GM12878 (cell line): ENCODE results near the gene SHC4. TPM values are rescaled to one million over a fixed set of nuclear protein-coding genes. Genes with fewer than 3 reads are reported as not detected.

ENCODE experiments used
- ATF2 ChIP-seq: IDR thresholded peaks from 2 replicates; pipeline ENCODE4 v1.6.1; 2012; ENCODE audit warnings: low read length, inconsistent platforms
- BCL11A ChIP-seq: IDR thresholded peaks from 2 replicates; pipeline ENCODE4 v1.6.1; 2011; ENCODE audit warnings: low read depth, low read length
- BCLAF1 ChIP-seq: fragments of 450-650 bp; IDR thresholded peaks from 2 replicates; pipeline ENCODE4 v1.6.1; 2017; ENCODE audit warnings: antibody characterized with exemption, mild to moderate bottlenecking, moderate library complexity
- BMI1 ChIP-seq: fragments of 450-650 bp; IDR thresholded peaks from 2 replicates; pipeline ENCODE4 v1.6.1; 2016; ENCODE audit warnings: mild to moderate bottlenecking, moderate library complexity, borderline replicate concordance
- DPF2 ChIP-seq: fragments of 450-650 bp; IDR thresholded peaks from 2 replicates; pipeline ENCODE4 v1.6.1; 2017; ENCODE audit warnings: mild to moderate bottlenecking
- E2F4 ChIP-seq: IDR thresholded peaks from 2 replicates; pipeline ENCODE4 v1.6.1; 2012; ENCODE audit warnings: low read depth, low read length, improper control_type of control experiment
- EGR1 ChIP-seq, 2 experiments: IDR thresholded peaks; 1 replicate in 1 of 2; 2 replicates in 1 of 2; pipeline ENCODE4 v1.6.1; 2011 to 2012; ENCODE audit warnings: low read depth in 2 of 2, low read length in 2 of 2, borderline replicate concordance in 1 of 2, mild to moderate bottlenecking in 1 of 2, moderate library complexity in 1 of 2
- ELK1 ChIP-seq: IDR thresholded peaks from 2 replicates; pipeline ENCODE4 v1.6.1; 2012; ENCODE audit warnings: low read depth, low read length, improper control_type of control experiment
- FOXK2 ChIP-seq: fragments of 450-650 bp; IDR thresholded peaks from 2 replicates; pipeline ENCODE4 v1.6.1; 2017; ENCODE audit warnings: mild to moderate bottlenecking, moderate library complexity
- GABPA ChIP-seq: IDR thresholded peaks from 2 replicates; pipeline ENCODE4 v1.6.1; 2014; ENCODE audit warnings: antibody characterized with exemption, low read depth, mild to moderate bottlenecking, inconsistent platforms
- GATAD2B ChIP-seq: fragments of 450-650 bp; conservative IDR thresholded peaks from 2 replicates; pipeline ENCODE4 v1.6.1; 2017; ENCODE audit warnings: low read depth, mild to moderate bottlenecking, moderate library complexity
- IKZF1 ChIP-seq: fragments of 450-650 bp; conservative IDR thresholded peaks from 2 replicates; pipeline ENCODE4 v1.6.1; 2017; ENCODE audit warnings: antibody characterized with exemption, mild to moderate bottlenecking
- KAT2A ChIP-seq: conservative IDR thresholded peaks from 2 replicates; pipeline ENCODE4 v1.6.1; 2011; ENCODE audit warnings: low read depth, low read length; ENCODE audit not compliant: control insufficient read depth
- MTA3 ChIP-seq: IDR thresholded peaks from 2 replicates; pipeline ENCODE4 v1.6.1; 2012; ENCODE audit warnings: low read length, inconsistent platforms, borderline replicate concordance
- PKNOX1 ChIP-seq: fragments of 450-650 bp; IDR thresholded peaks from 2 replicates; pipeline ENCODE4 v1.6.1; 2016; ENCODE audit warnings: mild to moderate bottlenecking
- POLR2AphosphoS2 ChIP-seq: IDR thresholded peaks from 2 replicates; pipeline ENCODE4 v1.6.1; 2011; ENCODE audit warnings: low read depth, mild to moderate bottlenecking, low read length, improper control_type of control experiment, moderate library complexity
- RCOR1 ChIP-seq: conservative IDR thresholded peaks from 2 replicates; pipeline ENCODE4 v1.6.1; 2012; ENCODE audit warnings: low read depth, low read length, improper control_type of control experiment
- SMAD5 ChIP-seq: IDR thresholded peaks from 2 replicates; pipeline ENCODE4 v1.6.1; 2016; ENCODE audit warnings: antibody characterized with exemption, low read depth
- SMC3 ChIP-seq: IDR thresholded peaks from 2 replicates; pipeline ENCODE4 v1.6.1; 2011; ENCODE audit warnings: low read length, improper control_type of control experiment, borderline replicate concordance
- STAT3 ChIP-seq: IDR thresholded peaks from 2 replicates; pipeline ENCODE4 v1.6.1; 2011; ENCODE audit warnings: low read depth, low read length, improper control_type of control experiment
- SUPT20H ChIP-seq: IDR thresholded peaks from 2 replicates; pipeline ENCODE4 v1.6.1; 2011; ENCODE audit warnings: low read depth, mild to moderate bottlenecking, low read length, moderate library complexity, borderline replicate concordance; ENCODE audit not compliant: control insufficient read depth
- ZNF24 ChIP-seq: fragments of 450-650 bp; IDR thresholded peaks from 2 replicates; pipeline ENCODE4 v1.6.1; 2017; ENCODE audit warnings: antibody characterized with exemption, mild to moderate bottlenecking
- polyA plus RNA-seq, 11 experiments: library from polyadenylated mRNA; depleted of rRNA in 4 of 11; unstranded in 6 of 11; stranded (reverse) in 5 of 11; fragments of >200 nt; fragmentation: Nextera tagmentation in 4 of 11; fragmentation: Illumina TruSeq in 1 of 11; extraction: Ambion mirVana in 4 of 11; extraction: Trizol in 1 of 11; gene quantifications; 1 replicate in 1 of 11; 2 replicates in 10 of 11; pipeline versions ENCODE4 v1.2.1 to v1.2.3, GENCODE V29; 2011 to 2016; ENCODE audit warnings: inconsistent platforms in 2 of 11, missing spikeins in 2 of 11, low read depth in 1 of 11
- total RNA-seq, 4 experiments: library from RNA; depleted of rRNA in 3 of 4; stranded (reverse); fragments of >200 nt in 3 of 4; fragmentation: Illumina TruSeq in 1 of 4; extraction: Trizol in 1 of 4; gene quantifications; 2 replicates each; pipeline versions ENCODE4 v1.2.1 to v1.2.3, GENCODE V29; 2013 to 2021

Gene SHC4
- total and polyA plus RNA-seq, 10 of the 15 experiments (the other 5 are each of a cell fraction or from before 2014, with no cell fraction given), result 0.04 to 0.87 (median 0.14) TPM

GRCh38 chr15:48975472-48976419 lies 12.0 kb upstream of the SHC4 start (continued):
- TF ChIP-seq SMC3, result peak; percentile 53
- TF ChIP-seq KAT2A, result no peak
- no peak for TF ChIP-seq BCL11A
- TF ChIP-seq SMAD5, result no peak
- peak; percentile 43 for TF ChIP-seq DPF2
- no peak for TF ChIP-seq BMI1
- no peak for TF ChIP-seq ATF2
- no peak for TF ChIP-seq EGR1 (IDR thresholded peaks at IDR 0.05; ENCODE audit: borderline replicate concordance in 1 of 2, low read depth in 2 of 2, low read length in 2 of 2)
- TF ChIP-seq FOXK2, result no peak
- TF ChIP-seq GABPA, result no peak
- TF ChIP-seq E2F4, result no peak
- TF ChIP-seq STAT3, result no peak
- peak; percentile 52 for TF ChIP-seq IKZF1
- no peak for TF ChIP-seq SUPT20H
- TF ChIP-seq BCLAF1, result no peak
- no peak for TF ChIP-seq ELK1
- peak; percentile 64 for TF ChIP-seq ZNF24
- no peak for TF ChIP-seq RCOR1
- TF ChIP-seq PKNOX1, result no peak
- peak; percentile 80 for TF ChIP-seq GATAD2B
- no peak for TF ChIP-seq POLR2AphosphoS2
- no peak for TF ChIP-seq MTA3
